Measurements from ENCODE around the gene CKAP2L.

- TF ChIP-seq SP1 (IDR thresholded peaks at IDR 0.05): no peak
- TF ChIP-seq FOXA1 (IDR thresholded peaks at IDR 0.05): no peak
- no peak for TF ChIP-seq ZNF384 (IDR thresholded peaks at IDR 0.05)
- no peak for TF ChIP-seq ELF4 (IDR thresholded peaks at IDR 0.05)
- no peak for TF ChIP-seq SUZ12 (IDR thresholded peaks at IDR 0.05)
- TF ChIP-seq BHLHE40 (IDR thresholded peaks at IDR 0.05; ENCODE audit: borderline replicate concordance): no peak
- TF ChIP-seq FOXM1 (IDR thresholded peaks at IDR 0.05; ENCODE audit: borderline replicate concordance): no peak
- TF ChIP-seq FOXK2 (IDR thresholded peaks at IDR 0.05): no peak
- no peak for TF ChIP-seq ARNT (IDR thresholded peaks at IDR 0.05)
- no peak for TF ChIP-seq LEF1 (IDR thresholded peaks at IDR 0.05; ENCODE audit: borderline replicate concordance)
- no peak for TF ChIP-seq TARDBP (IDR thresholded peaks at IDR 0.05)
These were observed 39.5 kb upstream of the CKAP2L start for GRCh38 chr2:112803691-112804521.
